GM10847 (cell line): ENCODE measurements around the gene TMEM37.

Source experiments
- POLR2A ChIP-seq: IDR thresholded peaks from 2 replicates; pipeline ENCODE4 v1.6.1; 2011; ENCODE audit not compliant: insufficient read length; ENCODE audit errors: extremely low read depth

TMEM37 gene

DNA sequence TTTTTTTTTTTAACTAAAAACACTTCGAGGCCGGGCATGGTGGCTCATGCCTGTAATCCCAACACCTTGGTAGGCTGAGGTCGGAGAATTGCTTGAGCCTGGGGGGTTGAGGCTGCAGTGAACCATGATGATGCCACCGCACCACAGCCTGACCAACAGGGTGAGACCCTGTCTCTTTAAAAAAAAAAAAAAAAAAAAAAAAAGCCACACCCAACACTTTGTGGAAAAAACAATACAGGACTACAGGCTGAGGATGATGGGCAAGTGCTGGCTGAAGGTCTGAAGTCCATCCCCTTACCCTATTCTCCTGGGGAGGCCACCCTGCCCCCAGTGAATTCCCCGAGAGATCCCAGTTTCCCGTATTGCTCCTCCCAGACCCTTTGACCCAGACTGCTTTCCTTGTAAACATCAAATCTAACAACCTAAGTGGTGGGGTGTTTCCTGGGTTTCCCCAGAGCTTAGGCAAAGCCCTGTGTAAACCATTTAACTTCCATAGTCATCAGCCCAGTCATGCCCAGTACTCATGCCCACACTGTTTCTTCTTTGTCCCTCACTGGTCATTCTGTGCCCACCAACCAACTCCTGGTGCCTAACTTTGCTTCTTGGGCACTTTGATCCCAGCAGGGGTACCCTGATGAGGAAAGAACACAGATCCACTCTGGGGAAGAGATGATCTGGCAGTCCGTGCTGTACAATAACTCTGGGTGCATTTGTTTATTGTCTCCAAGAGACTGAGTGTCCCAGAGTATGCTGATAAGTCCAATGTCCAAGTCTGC, 5.8 kb upstream of the TMEM37 start:
- no peak for TF ChIP-seq POLR2A

DNA sequence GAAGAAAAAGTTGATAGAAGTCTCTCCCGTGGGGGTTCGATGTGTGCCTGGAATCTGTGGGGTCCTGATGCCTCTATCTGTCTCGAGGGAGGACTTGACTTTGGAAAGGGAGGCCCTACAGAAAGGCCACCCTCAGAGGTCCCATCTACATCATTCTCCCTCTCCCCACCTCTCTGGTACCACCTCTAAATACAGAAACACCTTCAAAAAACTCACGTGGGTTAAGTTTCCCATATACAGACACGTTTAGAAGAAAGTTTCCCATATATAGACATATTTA, 5.3 kb upstream of the TMEM37 start:
- no peak for TF ChIP-seq POLR2A

DNA sequence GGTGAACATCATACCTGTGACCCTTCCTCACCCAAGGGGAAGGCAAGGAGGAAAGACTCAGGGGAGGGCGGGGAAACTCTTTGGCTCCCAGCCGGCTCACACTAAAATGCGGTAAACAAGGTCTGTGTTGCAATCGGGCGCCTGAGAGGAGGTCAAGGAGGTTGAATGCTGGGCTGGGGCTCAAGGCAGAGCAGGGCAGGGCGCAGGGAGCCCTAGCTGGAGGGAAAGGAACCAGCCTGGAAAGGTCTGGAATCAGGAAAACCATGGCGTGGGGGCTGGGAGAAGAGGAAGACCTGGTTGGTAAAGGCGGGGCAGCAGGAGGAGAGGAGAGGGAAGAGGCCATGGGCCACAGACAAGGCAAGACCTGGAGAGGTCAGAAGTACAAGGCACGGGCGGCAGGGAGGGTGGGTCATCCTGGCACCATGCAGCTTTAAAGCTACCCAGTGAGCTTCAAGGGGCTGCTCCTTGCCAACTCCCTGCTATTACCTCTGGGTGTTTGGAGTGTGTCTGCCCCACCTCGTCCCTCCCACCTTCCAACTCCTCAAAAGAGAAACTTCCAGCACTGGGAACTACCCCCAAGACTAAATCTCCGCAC, 4.8 kb upstream of the TMEM37 start:
- no peak for TF ChIP-seq POLR2A

DNA sequence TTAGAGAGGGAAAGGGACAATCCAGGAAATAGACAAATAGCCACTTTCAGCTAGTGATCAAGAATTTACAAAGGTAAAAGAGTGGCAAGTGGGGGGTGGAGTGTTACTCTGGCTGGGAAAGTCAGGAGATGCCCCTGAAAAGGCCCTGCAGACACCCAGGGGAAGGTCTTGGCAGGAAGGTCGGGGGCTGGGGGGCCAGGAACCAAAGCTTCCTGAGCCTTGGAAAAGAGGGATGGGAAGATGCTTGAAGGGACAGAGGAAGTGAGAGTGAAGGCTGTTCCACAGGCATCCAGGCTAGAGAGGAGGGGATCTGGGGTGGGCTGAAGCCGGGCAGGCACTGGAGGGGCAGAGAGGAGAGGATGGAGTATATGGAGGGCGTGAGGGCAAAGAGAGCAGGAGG, 3.9 kb upstream of the TMEM37 start:
- no peak for TF ChIP-seq POLR2A

DNA sequence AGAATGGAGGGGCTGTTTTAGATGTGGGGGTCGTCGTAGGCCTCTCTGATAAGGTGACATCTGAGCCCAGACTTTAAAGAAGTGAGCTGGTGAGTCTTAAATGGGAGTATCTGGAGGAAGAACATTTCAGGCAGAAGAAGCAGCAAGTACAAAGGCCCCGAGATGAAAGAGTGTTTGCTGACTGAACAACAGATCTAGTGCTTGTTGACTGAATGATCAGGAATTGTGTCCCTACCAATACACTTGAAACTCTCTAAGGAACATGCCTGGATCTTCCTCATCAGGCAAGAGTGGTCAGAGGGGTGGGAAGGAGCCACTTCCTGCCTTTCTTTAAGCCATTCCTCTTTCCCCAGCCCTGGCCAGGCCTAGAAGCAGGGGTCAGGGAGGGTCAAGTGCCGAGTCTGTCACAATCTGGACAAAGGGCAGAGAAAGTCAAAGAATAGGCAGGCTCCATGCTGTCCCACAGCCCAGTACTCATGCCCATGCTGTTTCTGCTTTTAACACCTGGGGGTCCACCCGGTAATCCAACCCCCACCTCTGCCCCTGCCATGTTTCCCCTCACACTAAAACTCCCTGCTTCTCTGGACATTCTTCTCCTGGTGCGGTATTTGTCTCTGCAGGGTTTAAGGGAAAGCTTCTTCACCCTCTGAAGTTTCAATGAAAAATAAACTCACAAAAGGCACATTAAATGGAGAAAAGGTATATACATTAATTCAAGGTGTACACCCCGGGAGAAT, 3.0 kb upstream of the TMEM37 start:
- TF ChIP-seq POLR2A = no peak

DNA sequence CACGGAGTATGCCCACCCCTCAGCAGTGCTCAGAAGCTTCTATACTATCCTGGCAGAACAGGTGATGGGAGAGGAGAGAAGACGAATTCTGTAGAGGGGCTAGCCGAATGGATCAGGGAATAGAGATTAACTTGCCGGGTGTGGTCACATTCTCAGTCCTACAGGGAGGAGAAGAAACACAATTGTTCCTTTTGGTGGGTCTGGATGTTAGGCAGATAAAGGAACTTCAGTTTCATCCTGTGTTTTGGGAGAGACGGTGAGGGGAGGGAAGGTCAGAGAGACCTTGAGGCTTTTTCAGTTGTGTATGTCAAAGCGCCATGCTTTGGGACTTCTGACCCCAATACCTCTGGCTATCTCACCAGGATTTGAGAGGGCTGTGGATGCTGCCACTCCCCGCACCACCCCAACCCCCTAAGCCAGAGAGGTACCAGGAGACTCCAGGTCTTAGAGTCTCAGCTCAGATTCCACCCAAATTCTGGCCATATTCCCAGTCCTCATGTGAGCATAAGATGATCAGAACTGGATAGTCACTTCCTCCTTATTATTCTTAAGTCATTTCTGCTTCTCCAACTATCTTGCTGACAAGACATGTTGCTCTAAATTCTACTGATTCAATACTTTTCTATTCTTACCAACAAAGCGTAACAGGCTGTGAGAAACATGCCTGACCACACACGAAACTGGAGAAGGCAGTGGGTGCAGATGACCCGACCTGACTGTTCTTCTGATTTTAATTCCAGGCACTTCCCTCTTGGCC, 2.3 kb upstream of the TMEM37 start:
- no peak for TF ChIP-seq POLR2A

DNA sequence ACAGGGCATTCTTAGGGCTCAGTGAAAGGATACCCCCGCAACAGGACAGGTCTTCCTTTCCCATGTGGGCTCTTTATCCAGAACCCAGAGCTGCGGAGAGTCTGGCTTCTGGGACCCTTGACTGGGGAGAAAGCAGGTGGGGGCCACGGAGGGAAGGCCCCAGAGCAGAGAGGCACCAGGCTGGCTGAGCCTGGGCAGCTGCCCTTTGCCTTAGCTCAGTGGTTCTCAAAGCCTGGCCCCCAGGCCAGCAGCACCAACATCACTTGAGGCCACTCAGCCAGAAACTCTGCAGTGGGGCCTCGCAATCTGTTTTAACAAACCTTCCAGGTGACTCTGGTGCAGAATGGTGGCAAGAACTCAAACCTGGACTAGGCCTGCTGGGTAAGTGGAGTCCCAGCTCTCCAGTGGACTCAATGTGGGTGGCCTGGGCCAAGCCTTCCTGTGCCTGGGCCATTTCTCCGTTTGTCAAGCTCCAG, 1.6 kb upstream of the TMEM37 start:
- no peak for TF ChIP-seq POLR2A

DNA sequence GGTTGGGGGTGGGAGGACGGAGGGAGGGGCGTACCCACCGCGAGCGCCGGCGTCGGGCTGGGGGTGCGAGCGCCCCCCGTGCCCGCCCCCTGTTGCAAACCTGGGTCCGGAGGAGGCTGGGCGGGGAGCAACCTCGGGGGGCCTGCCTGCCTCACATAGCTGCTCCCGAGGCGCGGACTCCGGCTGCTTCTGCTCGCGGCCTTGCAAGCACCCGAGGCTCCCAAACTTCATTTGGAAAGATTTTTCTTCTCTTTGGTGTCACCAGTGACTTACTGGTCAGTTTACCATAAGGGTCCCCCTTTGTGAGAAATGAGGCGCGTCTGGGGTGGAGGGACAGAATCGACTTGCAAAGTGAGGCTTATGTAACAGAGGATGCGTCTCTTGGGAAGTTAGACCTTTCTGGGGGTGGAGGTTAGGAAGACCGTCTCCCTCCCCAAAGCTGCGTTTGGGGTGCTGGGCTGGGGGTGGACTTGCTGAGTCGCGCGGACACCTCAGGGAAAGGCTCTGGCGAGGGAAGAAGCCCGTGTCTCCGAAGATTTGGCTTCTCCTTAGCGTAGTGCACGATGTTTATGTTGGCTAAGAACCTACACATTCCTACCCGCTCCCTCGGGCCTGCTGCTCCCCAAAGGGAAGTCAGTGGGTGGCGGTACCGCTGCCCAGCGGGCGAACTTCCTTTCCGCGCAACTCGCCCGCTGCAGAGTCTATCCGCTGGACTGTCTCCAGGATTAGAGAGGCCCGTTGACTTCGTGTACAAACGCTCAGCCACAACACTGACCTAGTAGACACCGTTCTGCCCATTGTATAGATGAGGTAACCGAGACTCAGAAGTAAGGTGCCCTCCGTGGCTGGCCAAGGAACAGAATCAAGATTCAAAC, 559 bp downstream of the TMEM37 start:
- TF ChIP-seq POLR2A = no peak

DNA sequence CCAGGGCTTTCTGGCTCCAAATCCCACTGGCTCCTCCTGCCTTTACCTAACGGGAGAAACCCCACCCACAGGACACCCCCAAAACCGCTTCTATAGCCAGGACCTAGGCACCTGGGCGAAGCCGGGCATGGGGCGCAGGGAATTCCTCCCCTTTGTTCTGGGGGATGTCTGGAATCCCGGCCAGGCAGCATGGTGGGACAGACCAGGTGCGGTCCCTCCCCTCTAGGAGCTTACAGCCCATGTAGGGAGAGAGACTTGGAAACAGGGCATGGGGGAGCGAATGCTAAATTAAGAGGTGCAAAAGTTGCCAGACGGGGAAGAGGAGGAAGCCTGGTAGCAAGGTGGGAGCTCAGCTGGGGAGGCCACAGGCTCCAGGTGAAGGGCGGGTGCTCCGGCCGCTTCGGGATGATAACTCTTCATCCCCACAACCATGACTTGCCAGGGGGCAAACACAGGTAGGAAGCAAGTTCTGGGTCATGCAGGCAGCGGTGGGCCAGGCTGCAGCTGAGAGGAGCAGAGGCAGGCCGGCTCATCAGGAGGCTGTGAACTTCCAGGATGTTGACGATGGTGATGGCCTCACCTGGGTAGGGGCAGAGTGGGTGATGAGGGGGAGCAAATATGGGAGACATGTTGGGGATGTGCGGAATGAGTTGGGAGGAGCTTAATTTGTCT, 1.3 kb downstream of the TMEM37 start:
- TF ChIP-seq POLR2A = no peak

DNA sequence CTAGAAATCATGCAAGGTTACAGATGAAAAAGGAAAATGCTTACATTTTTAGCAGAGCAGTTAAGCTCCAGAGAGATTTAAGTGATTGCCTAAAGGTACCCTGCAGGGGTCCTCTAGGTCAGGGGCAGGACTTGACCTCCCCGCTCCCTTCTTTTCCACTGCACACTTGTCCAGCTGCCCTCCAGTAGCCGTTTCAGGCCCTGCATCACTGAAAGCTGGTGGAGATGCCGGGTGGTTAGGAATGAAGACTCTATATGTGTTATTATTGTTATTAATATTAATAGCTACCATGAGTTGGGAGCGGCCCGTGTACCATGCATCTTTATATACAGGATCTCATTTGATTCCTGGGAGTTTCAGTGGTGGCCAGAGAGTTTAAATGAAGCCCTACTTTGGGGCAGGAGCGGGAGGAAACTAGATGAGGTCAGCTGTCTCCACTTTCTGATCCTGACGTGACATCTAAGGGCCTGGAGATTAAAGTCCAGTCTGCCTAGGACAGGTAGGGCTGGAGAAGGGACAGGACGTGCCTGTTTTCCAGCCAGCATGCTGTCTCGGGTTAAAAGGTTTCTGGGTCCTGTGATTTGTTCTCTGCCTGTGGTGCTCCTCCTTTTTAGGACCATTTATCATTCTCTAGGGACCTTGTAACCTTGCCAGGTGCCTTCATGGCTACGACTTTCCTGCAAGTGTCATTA, 2.1 kb downstream of the TMEM37 start:
- no peak for TF ChIP-seq POLR2A

DNA sequence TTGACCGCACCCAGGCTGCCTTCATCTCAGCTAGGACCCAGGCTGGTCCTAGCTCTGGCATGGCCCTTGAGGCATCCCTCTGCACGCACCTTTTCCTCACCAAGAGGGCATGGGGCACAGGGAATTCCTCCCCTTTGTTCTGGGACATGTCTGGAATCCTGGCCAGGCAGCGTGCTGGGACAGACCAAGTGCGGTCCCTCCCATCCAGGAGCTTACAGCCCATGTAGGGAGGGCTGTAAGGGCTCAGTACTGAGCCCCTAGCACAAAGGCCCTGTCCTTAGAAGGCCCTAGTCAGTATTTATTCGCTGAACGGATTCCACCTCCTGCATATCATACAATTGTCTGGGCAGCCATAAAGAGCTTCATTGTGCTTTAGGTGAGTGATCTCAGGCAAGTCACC, 3.0 kb downstream of the TMEM37 start:
- no peak for TF ChIP-seq POLR2A

DNA sequence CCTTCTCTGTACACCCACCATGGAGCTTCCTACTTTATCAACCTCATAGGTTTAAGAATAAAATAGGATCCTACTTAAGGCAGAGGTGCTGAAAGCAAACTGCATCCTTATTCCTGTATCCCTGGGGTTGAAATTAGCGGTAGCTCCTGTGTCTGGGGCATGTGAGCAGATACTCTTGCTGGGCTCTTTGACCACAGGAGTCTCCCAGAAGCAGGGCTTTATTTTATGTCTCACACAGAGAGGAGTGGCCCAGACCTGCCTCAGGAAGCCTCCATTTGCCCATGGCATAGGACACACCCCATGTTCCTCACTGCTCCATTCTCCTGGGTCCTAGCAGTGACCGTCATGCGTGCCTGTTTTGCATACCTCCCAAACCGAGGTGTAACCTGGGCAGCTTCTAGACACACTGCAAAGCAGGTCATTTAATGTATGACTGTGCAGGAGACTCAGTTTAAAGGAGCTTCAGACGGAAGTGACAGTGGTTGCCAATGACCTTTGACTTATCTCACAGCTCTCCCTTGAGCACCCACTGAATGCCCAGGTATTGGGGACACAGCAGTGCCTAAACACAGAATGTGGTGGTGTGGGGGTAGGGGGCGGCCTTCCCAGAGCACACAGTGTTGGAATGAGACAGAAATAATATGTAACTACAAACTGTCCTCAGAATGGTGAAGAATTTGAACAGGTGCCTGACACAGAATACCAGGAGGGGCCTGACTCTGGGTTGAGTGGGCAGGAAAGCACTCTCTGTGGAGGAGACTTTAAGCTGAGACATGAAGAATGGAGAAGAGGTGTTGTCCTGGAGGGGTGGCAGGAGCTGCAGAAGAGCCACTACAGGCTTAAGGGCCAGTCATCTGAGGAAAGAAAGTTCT, 3.7 kb downstream of the TMEM37 start:
- no peak for TF ChIP-seq POLR2A

DNA sequence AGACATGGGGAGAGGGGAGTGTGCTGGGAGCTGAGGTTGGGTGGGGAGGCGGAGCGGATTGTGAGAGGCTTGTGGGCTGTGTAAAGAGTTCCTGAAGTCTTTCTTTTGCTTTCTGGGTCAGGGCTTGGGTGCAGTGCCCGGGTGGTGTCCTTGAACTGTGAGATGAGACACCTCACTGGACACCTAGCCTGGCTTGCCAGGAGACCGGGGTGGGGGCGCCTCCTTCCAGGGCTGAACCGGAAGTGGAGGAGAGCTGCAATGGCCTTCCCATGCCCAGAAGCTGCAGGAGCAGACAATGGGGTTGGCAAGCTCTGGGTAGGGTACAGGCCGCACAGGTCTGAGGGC, 4.3 kb downstream of the TMEM37 start:
- no peak for TF ChIP-seq POLR2A
